Hypothalamus (tissue), 51 donors: ENCODE measurements around the gene CFAP43.

Source experiments
- DNase-seq, 51 donors: peaks; one replicate each; lab custom pipeline; 2025; lab: John Stamatoyannopoulos, UW

The CFAP43 gene

GRCh38 chr10:104231784-104232612 is at the start of gene CFAP43:
CFAP43 (minus strand) TSS chr10:104232364; CDS start chr10:104232246, 118 bp downstream.
- DNase-seq = peak; percentile 49 to 97 (median 91)

- no peak for DNase-seq
These were observed 49.5 kb upstream of the CFAP43 start for GRCh38 chr10:104281694-104282093.

GRCh38 chr10:104279550-104280259 is 47.5 kb upstream of the CFAP43 start:
- no peak for DNase-seq

GRCh38 chr10:104277785-104278184 is 45.6 kb upstream of the CFAP43 start:
- DNase-seq = no peak

- DNase-seq = no peak
These were observed 44.0 kb upstream of the CFAP43 start for GRCh38 chr10:104276192-104276591.

GRCh38 chr10:104274762-104275721 is 42.9 kb upstream of the CFAP43 start:
- DNase-seq = peak in 36 of 51 donors; percentile 5 to 91 (median 34)

GRCh38 chr10:104273899-104274575 is 41.9 kb upstream of the CFAP43 start:
- no peak for DNase-seq

- no peak for DNase-seq
These were observed 41.1 kb upstream of the CFAP43 start for GRCh38 chr10:104273286-104273685.

- peak; percentile 73 to 100 (median 98) for DNase-seq
These were observed 36.8 kb upstream of the CFAP43 start, which contains the start of gene GSTO2 for GRCh38 chr10:104268713-104269645. GSTO2 (plus strand) TSS chr10:104269184; CDS start chr10:104274916, 5,732 bp downstream.

- no peak for DNase-seq
These were observed 36.2 kb upstream of the CFAP43 start for GRCh38 chr10:104268405-104268712.

- no peak for DNase-seq
These were observed 35.7 kb upstream of the CFAP43 start for GRCh38 chr10:104267721-104268404.

GRCh38 chr10:104264783-104265182 is 32.6 kb upstream of the CFAP43 start:
- DNase-seq = no peak

- no peak for DNase-seq
These were observed 29.9 kb upstream of the CFAP43 start for GRCh38 chr10:104262055-104262454.

GRCh38 chr10:104260775-104261115 is 28.6 kb upstream of the CFAP43 start:
- DNase-seq = no peak

GRCh38 chr10:104259999-104260774 is 28.0 kb upstream of the CFAP43 start:
- peak in 1 of 51 donors; percentile 21 for DNase-seq

- DNase-seq = no peak
These were observed 27.3 kb upstream of the CFAP43 start for GRCh38 chr10:104259456-104259855.

- DNase-seq = no peak
These were observed 26.0 kb upstream of the CFAP43 start for GRCh38 chr10:104258209-104258608.

- no peak for DNase-seq
These were observed 25.1 kb upstream of the CFAP43 start for GRCh38 chr10:104257235-104257634.
